ENCODE results near the gene SLC24A5. TPM values are rescaled to one million over a fixed set of nuclear protein-coding genes. Genes with fewer than 3 reads are reported as not detected.

Gene SLC24A5
- total and polyA plus RNA-seq, 9 of the 15 experiments (the other 6 are each of a cell fraction or from before 2014, with no cell fraction given): not detected

- TF ChIP-seq TRIM25 (IDR thresholded peaks at IDR 0.05; ENCODE audit: borderline replicate concordance) (no peak), ZKSCAN3 (CRISPR knock-in tag; IDR thresholded peaks at IDR 0.05) (no peak), MAFK (IDR thresholded peaks at IDR 0.05; ENCODE audit: low read length) (peak; percentile 85), ZEB2 (IDR thresholded peaks at IDR 0.05) (no peak), RHOXF2B (CRISPR knock-in tag; conservative IDR thresholded peaks at IDR 0.05) (no peak), MAFF (IDR thresholded peaks at IDR 0.05; ENCODE audit: low read length) (peak; percentile 81), SP1 (CRISPR knock-in tag; IDR thresholded peaks at IDR 0.05) (no peak), MBD1 (CRISPR knock-in tag; IDR thresholded peaks at IDR 0.05) (no peak), C11orf30 (IDR thresholded peaks at IDR 0.05; ENCODE audit: low read depth) (peak; percentile 56; the same call in 1 of the 2 replicates)
- TF ChIP-seq, protein P1, sequence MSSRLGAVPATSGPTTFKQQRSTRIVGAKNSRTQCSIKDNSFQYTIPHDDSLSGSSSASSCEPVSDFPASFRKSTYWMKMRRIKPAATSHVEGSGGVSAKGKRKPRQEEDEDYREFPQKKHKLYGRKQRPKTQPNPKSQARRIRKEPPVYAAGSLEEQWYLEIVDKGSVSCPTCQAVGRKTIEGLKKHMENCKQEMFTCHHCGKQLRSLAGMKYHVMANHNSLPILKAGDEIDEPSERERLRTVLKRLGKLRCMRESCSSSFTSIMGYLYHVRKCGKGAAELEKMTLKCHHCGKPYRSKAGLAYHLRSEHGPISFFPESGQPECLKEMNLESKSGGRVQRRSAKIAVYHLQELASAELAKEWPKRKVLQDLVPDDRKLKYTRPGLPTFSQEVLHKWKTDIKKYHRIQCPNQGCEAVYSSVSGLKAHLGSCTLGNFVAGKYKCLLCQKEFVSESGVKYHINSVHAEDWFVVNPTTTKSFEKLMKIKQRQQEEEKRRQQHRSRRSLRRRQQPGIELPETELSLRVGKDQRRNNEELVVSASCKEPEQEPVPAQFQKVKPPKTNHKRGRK (tag; IDR thresholded peaks at IDR 0.05): no peak
Measured at GRCh38 chr15:48086576-48086975, 34.2 kb upstream of the SLC24A5 start (continued).

Data from K562 (cell line).